Measurements from ENCODE around the gene APOA1.

The APOA1 gene

DNA sequence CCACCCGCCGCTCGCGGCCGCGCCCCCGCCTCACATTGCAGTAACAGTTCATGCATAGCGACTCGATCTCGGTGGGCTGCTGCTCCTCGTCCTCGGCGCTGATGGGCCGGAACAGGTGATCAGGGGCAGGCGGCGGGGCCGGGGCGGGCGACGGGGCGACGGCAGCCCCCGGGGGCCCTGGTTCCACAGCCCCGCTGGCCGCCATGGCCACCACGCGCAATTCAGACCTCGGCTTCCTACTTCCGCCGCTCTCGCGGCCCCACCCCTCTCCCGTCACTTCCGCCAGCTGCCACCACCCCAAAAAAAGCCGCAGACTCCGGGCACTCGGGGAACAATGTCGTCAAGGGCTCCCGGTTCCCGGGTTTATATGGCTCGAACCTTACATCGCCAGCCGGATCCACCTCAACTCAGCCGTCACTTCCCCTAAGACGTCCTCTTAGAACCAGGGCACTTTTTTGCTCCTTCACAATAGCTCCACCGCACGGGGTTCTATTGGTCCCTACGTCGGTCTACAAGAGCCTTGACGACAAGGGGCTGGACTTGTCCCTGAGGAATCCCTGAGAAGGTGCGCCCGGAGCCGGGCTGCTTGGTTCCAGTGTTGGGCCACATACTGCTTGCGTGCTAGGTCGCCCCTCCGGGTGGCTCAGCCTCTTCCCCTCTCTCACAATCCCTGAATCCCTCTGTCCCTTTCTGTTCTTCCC is 49.5 kb downstream of the APOA1 start, which contains the start of gene ZPR1 (continued):
- peak; percentile 39; the same call in 1 of the 2 replicates for TF ChIP-seq PRDM10 (tag by site-specific recombination; IDR thresholded peaks at IDR 0.05)
- peak; percentile 68; the same call in 1 of the 2 replicates for TF ChIP-seq KLF9 (tag by site-specific recombination; IDR thresholded peaks at IDR 0.05; ENCODE audit: low read depth)
- TF ChIP-seq ZNF544 (tag by site-specific recombination; IDR thresholded peaks at IDR 0.05), result no peak
- TF ChIP-seq ZNF561 (tag by site-specific recombination; IDR thresholded peaks at IDR 0.05; ENCODE audit: borderline replicate concordance), result no peak
- TF ChIP-seq ZNF426 (tag by site-specific recombination; IDR thresholded peaks at IDR 0.05), result no peak
- TF ChIP-seq KLF10 (tag by site-specific recombination; IDR thresholded peaks at IDR 0.05), result peak; percentile 83
- TF ChIP-seq ZNF350 (tag by site-specific recombination; IDR thresholded peaks at IDR 0.05), result no peak
- TF ChIP-seq SALL2 (tag by site-specific recombination; IDR thresholded peaks at IDR 0.05; ENCODE audit: borderline replicate concordance), result no peak
- TF ChIP-seq ZBTB49 (tag by site-specific recombination; IDR thresholded peaks at IDR 0.05; ENCODE audit: low read depth), result no peak
- no peak for TF ChIP-seq KLF1 (tag by site-specific recombination; IDR thresholded peaks at IDR 0.05)
- no peak for TF ChIP-seq ZNF596 (tag by site-specific recombination; IDR thresholded peaks at IDR 0.05)
- peak; percentile 28; the same call in 1 of the 2 replicates for TF ChIP-seq ZNF341 (tag by site-specific recombination; IDR thresholded peaks at IDR 0.05; ENCODE audit: low read depth)
- TF ChIP-seq, protein P1, sequence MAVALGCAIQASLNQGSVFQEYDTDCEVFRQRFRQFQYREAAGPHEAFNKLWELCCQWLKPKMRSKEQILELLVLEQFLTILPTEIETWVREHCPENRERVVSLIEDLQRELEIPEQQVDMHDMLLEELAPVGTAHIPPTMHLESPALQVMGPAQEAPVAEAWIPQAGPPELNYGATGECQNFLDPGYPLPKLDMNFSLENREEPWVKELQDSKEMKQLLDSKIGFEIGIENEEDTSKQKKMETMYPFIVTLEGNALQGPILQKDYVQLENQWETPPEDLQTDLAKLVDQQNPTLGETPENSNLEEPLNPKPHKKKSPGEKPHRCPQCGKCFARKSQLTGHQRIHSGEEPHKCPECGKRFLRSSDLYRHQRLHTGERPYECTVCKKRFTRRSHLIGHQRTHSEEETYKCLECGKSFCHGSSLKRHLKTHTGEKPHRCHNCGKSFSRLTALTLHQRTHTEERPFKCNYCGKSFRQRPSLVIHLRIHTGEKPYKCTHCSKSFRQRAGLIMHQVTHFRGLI (tag by site-specific recombination; IDR thresholded peaks at IDR 0.05), result no peak
- no peak for TF ChIP-seq ZNF776 (tag by site-specific recombination; IDR thresholded peaks at IDR 0.05; ENCODE audit: borderline replicate concordance)
- no peak for TF ChIP-seq ZNF830 (tag by site-specific recombination; IDR thresholded peaks at IDR 0.05; ENCODE audit: low read depth)
- peak; percentile 88 for TF ChIP-seq ZBTB20 (tag by site-specific recombination; IDR thresholded peaks at IDR 0.05)
- TF ChIP-seq ZFP3 (tag by site-specific recombination; IDR thresholded peaks at IDR 0.05; ENCODE audit: low read depth), result no peak
- peak; percentile 72 for TF ChIP-seq SP2 (tag by site-specific recombination; IDR thresholded peaks at IDR 0.05)
- no peak for TF ChIP-seq TRIM28 (IDR thresholded peaks at IDR 0.05; ENCODE audit: borderline replicate concordance, low read length)
- TF ChIP-seq ZNF626 (tag by site-specific recombination; IDR thresholded peaks at IDR 0.05), result no peak
- no peak for TF ChIP-seq IKZF3 (tag by site-specific recombination; IDR thresholded peaks at IDR 0.05)
- TF ChIP-seq SCRT2 (tag by site-specific recombination; IDR thresholded peaks at IDR 0.05), result no peak
- no peak for TF ChIP-seq ZIC2 (tag by site-specific recombination; IDR thresholded peaks at IDR 0.05)
- no peak for TF ChIP-seq ZNF354C (tag by site-specific recombination; IDR thresholded peaks at IDR 0.05; ENCODE audit: borderline replicate concordance, low read depth)
- TF ChIP-seq GLI2 (tag by site-specific recombination; IDR thresholded peaks at IDR 0.05; ENCODE audit: borderline replicate concordance, low read depth), result no peak
- TF ChIP-seq ZSCAN5A (tag by site-specific recombination; IDR thresholded peaks at IDR 0.05), result no peak
- TF ChIP-seq HOXC10 (CRISPR knock-in tag; IDR thresholded peaks at IDR 0.05), result no peak
- peak; percentile 52 for TF ChIP-seq ZNF777 (tag by site-specific recombination; IDR thresholded peaks at IDR 0.05; ENCODE audit: borderline replicate concordance)
- TF ChIP-seq ZNF692 (tag by site-specific recombination; IDR thresholded peaks at IDR 0.05), result peak; percentile 36; the same call in 1 of the 2 replicates
- no peak for TF ChIP-seq BCL11B (tag by site-specific recombination; IDR thresholded peaks at IDR 0.05; ENCODE audit: low read depth)
